GM19239 (cell line): ENCODE data around the gene SLFN12L.
A peak's percentile ranks its signal among the peaks of the same experiment; 100 is the strongest.
"Not testable (repeated sequence)": the region's sequence is repeated elsewhere in the genome, so short reads cannot be mapped to it uniquely, and the experiment has no call there.

ENCODE experiments used
- DNase-seq: peaks from one replicate; pipeline ENCODE4 v3.0.0; 2011; ENCODE audit warnings: low spot score; ENCODE audit not compliant: insufficient read length
- FAIRE-seq: peaks from 2 replicates; lab custom pipeline; 2011; peaks lifted over from hg19 to GRCh38; lab: Jason Lieb, UNC

Gene SLFN12L

GRCh38 chr17:35545150-35545549, 7.7 kb upstream of the SLFN12L start:
- no peak for FAIRE-seq
- no peak for DNase-seq

- DNase-seq (no peak), FAIRE-seq (no peak)
Measured at GRCh38 chr17:35543856-35544255, 6.4 kb upstream of the SLFN12L start.

GRCh38 chr17:35542990-35543389, 5.5 kb upstream of the SLFN12L start:
- DNase-seq (no peak), FAIRE-seq (no peak)

GRCh38 chr17:35541434-35541833, 4.0 kb upstream of the SLFN12L start:
- no peak for FAIRE-seq
- no peak for DNase-seq

GRCh38 chr17:35540589-35541404, 3.3 kb upstream of the SLFN12L start:
- DNase-seq (no peak), FAIRE-seq (peak; percentile 95)

GRCh38 chr17:35539659-35540026, 2.2 kb upstream of the SLFN12L start:
- FAIRE-seq = peak; percentile 4

GRCh38 chr17:35536664-35537171, 760 bp downstream of the SLFN12L start:
- DNase-seq = no peak
- peak; percentile 83 for FAIRE-seq

More at GRCh38 chr17:35539659-35540026, 2.2 kb upstream of the SLFN12L start:
- DNase-seq = no peak

GRCh38 chr17:35535406-35535805, 2.1 kb downstream of the SLFN12L start:
- DNase-seq, FAIRE-seq: not testable (repeated sequence)

- no peak for DNase-seq
Measured at GRCh38 chr17:35534576-35535093, 2.8 kb downstream of the SLFN12L start.

GRCh38 chr17:35531160-35531559, 6.3 kb downstream of the SLFN12L start:
- FAIRE-seq (no peak), DNase-seq (no peak)

More at GRCh38 chr17:35534576-35535093, 2.8 kb downstream of the SLFN12L start:
- peak; percentile 68 for FAIRE-seq

GRCh38 chr17:35529866-35530265, 7.6 kb downstream of the SLFN12L start:
- DNase-seq (no peak), FAIRE-seq (no peak)

- not testable (repeated sequence) for DNase-seq, FAIRE-seq
Measured at GRCh38 chr17:35529326-35529725, 8.2 kb downstream of the SLFN12L start.

GRCh38 chr17:35523296-35523695, 14.2 kb downstream of the SLFN12L start:
- FAIRE-seq (no peak), DNase-seq (no peak)

- peak; percentile 4 for FAIRE-seq
- not testable (repeated sequence) for DNase-seq
Measured at GRCh38 chr17:35521654-35522256, 15.7 kb downstream of the SLFN12L start.

- no peak for DNase-seq
- no peak for FAIRE-seq
Measured at GRCh38 chr17:35521150-35521549, 16.3 kb downstream of the SLFN12L start.

GRCh38 chr17:35519906-35520442, 17.5 kb downstream of the SLFN12L start:
- no peak for DNase-seq
- peak; percentile 28 for FAIRE-seq

- FAIRE-seq = no peak
- no peak for DNase-seq
Measured at GRCh38 chr17:35519439-35519838, 18.0 kb downstream of the SLFN12L start.

- not testable (repeated sequence) for DNase-seq, FAIRE-seq
Measured at GRCh38 chr17:35518431-35518830, 19.0 kb downstream of the SLFN12L start.

- no peak for FAIRE-seq
- no peak for DNase-seq
Measured at GRCh38 chr17:35515027-35515426, 22.5 kb downstream of the SLFN12L start.

- FAIRE-seq = no peak
Measured at GRCh38 chr17:35514564-35514963, 22.9 kb downstream of the SLFN12L start.

GRCh38 chr17:35510052-35510451, 27.4 kb downstream of the SLFN12L start:
- FAIRE-seq = no peak
- no peak for DNase-seq

More at GRCh38 chr17:35514564-35514963, 22.9 kb downstream of the SLFN12L start:
- DNase-seq = no peak
